Measurements from ENCODE around the gene CCNA2. TPM values are rescaled to one million over a fixed set of nuclear protein-coding genes. Genes with fewer than 3 reads are reported as not detected.

Gene CCNA2
- total and polyA plus RNA-seq, 9 of the 15 experiments (the other 6 are each of a cell fraction or from before 2014, with no cell fraction given): 37.1 to 197 (median 154) TPM

DNA sequence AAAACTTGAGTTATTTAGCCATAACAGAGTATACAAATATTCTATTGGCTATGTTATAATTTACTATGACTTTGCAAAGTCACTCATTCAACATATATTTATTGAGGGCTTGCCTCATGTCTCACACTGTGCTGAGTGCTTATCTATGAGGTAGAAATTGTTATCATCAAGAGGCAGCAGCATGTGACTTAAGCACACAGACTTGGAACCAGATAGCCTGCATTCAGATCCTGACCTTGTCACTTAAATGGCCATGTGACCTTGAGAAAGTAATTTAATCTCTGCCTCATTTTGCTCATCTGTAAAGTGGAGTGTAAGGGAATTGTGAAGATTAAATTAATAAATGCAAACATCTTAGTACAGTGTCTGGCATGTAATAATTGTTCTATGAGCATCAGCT is 32.7 kb downstream of the CCNA2 start (continued):
- peak; percentile 80 for TF ChIP-seq JUND (IDR thresholded peaks at IDR 0.05; ENCODE audit: borderline replicate concordance, low read depth, low read length)
- TF ChIP-seq JUND (tag; IDR thresholded peaks at IDR 0.05; ENCODE audit: borderline replicate concordance, low read depth, low read length): peak; percentile 74; the same call in 2 of the 3 replicates
- TF ChIP-seq ESRRA (IDR thresholded peaks at IDR 0.05; ENCODE audit: borderline replicate concordance, low read depth): peak; percentile 100
- peak; percentile 48; the same call in 1 of the 2 replicates for TF ChIP-seq NCOA1 (IDR thresholded peaks at IDR 0.05; ENCODE audit: low read depth)
- TF ChIP-seq, protein P1, sequence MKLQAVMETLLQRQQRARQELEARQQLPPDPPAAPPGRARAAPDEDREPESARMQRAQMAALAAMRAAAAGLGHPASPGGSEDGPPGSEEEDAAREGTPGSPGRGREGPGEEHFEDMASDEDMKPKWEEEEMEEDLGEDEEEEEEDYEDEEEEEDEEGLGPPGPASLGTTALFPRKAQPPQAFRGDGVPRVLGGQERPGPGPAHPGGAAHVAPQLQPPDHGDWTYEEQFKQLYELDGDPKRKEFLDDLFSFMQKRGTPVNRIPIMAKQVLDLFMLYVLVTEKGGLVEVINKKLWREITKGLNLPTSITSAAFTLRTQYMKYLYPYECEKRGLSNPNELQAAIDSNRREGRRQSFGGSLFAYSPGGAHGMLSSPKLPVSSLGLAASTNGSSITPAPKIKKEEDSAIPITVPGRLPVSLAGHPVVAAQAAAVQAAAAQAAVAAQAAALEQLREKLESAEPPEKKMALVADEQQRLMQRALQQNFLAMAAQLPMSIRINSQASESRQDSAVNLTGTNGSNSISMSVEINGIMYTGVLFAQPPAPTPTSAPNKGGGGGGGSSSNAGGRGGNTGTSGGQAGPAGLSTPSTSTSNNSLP (IDR thresholded peaks at IDR 0.05; ENCODE audit: borderline replicate concordance, low read depth, low read length): peak; percentile 86; the same call in 1 of the 2 replicates
- peak; percentile 86 for TF ChIP-seq HDAC3 (IDR thresholded peaks at IDR 0.05; ENCODE audit: borderline replicate concordance, partially characterized antibody)
- peak; percentile 78; the same call in 1 of the 2 replicates for TF ChIP-seq SMARCA5 (IDR thresholded peaks at IDR 0.05)
- peak; percentile 52; the same call in 1 of the 2 replicates for TF ChIP-seq EP400 (IDR thresholded peaks at IDR 0.05)
- peak; percentile 94 for TF ChIP-seq CCNT2 (IDR thresholded peaks at IDR 0.05; ENCODE audit: borderline replicate concordance, extremely low read depth, insufficient read length, low read depth, low read length)
- peak; percentile 90 for TF ChIP-seq MTA2 (IDR thresholded peaks at IDR 0.05; ENCODE audit: low read depth)
- 0 out of 2 replicates have a peak, but pooled peaks have one; percentile 30 for TF ChIP-seq GABPB1 (CRISPR knock-in tag; IDR thresholded peaks at IDR 0.05)
- TF ChIP-seq FOSL1 (tag; conservative IDR thresholded peaks at IDR 0.05): peak; percentile 75
- peak; percentile 57; the same call in 1 of the 2 replicates for TF ChIP-seq ZNF24 (IDR thresholded peaks at IDR 0.05)
- TF ChIP-seq, protein P2, sequence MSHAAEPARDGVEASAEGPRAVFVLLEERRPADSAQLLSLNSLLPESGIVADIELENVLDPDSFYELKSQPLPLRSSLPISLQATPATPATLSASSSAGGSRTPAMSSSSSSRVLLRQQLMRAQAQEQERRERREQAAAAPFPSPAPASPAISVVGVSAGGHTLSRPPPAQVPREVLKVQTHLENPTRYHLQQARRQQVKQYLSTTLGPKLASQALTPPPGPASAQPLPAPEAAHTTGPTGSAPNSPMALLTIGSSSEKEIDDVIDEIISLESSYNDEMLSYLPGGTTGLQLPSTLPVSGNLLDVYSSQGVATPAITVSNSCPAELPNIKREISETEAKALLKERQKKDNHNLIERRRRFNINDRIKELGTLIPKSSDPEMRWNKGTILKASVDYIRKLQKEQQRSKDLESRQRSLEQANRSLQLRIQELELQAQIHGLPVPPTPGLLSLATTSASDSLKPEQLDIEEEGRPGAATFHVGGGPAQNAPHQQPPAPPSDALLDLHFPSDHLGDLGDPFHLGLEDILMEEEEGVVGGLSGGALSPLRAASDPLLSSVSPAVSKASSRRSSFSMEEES (CRISPR knock-in tag; IDR thresholded peaks at IDR 0.05): peak; percentile 71
- no peak for TF ChIP-seq ELF1 (tag; IDR thresholded peaks at IDR 0.05)
- peak; percentile 93 for TF ChIP-seq TAL1 (IDR thresholded peaks at IDR 0.05)
- TF ChIP-seq ZNF699 (CRISPR knock-in tag; IDR thresholded peaks at IDR 0.05; ENCODE audit: insufficient replicate concordance): no peak
- peak; percentile 90 for TF ChIP-seq FOXM1 (IDR thresholded peaks at IDR 0.05; ENCODE audit: low read depth)
- no peak for TF ChIP-seq FOXM1 (CRISPR knock-in tag; IDR thresholded peaks at IDR 0.05; ENCODE audit: low read depth)
- no peak for TF ChIP-seq ZNF146 (CRISPR knock-in tag; IDR thresholded peaks at IDR 0.05; ENCODE audit: unreplicated experiment)
- TF ChIP-seq ZNF766 (CRISPR knock-in tag; conservative IDR thresholded peaks at IDR 0.05): peak; percentile 80
- peak; percentile 48 to 82; a peak in 3 of 4 replicates for TF ChIP-seq ARNT (IDR thresholded peaks at IDR 0.05)
- TF ChIP-seq MAFF (IDR thresholded peaks at IDR 0.05; ENCODE audit: low read length): peak; percentile 58; the same call in 1 of the 2 replicates
- TF ChIP-seq ZNF408 (CRISPR knock-in tag; IDR thresholded peaks at IDR 0.05; ENCODE audit: low read depth): no peak
- no peak for TF ChIP-seq TRIM25 (IDR thresholded peaks at IDR 0.05; ENCODE audit: borderline replicate concordance)
- TF ChIP-seq CREB1 (IDR thresholded peaks at IDR 0.05): peak; percentile 63; the same call in 1 of the 2 replicates
- peak; percentile 58; the same call in 1 of the 2 replicates for TF ChIP-seq CREB1 (CRISPR knock-in tag; IDR thresholded peaks at IDR 0.05)

Measured in K562 (cell line).